Measurements from ENCODE around the gene RAD51B. TPM values are rescaled to one million over a fixed set of nuclear protein-coding genes. Genes with fewer than 3 reads are reported as not detected.

Gene RAD51B
- total and polyA plus RNA-seq, 2 of the 13 experiments (the other 11 are each of a cell fraction or from before 2014, with no cell fraction given), result 7.0 to 9.5 TPM

GRCh38 chr14:68728342-68729106 lies 908.9 kb downstream of the RAD51B start (continued):
- TF ChIP-seq ZNF574 (CRISPR knock-in tag; IDR thresholded peaks at IDR 0.05) (no peak), ZNF292 (CRISPR knock-in tag; IDR thresholded peaks at IDR 0.05; ENCODE audit: borderline replicate concordance, low read depth) (0 out of 2 replicates have a peak, but pooled peaks have one; percentile 61), CREB3 (CRISPR knock-in tag; IDR thresholded peaks at IDR 0.05) (no peak), TEAD2 (CRISPR knock-in tag; IDR thresholded peaks at IDR 0.05) (no peak), ELF3 (CRISPR knock-in tag; IDR thresholded peaks at IDR 0.05) (peak; percentile 71), BCL3 (CRISPR knock-in tag; IDR thresholded peaks at IDR 0.05) (no peak), YY1 (IDR thresholded peaks at IDR 0.05; ENCODE audit: insufficient read depth, insufficient replicate concordance, low read depth, low read length) (no peak), ZFX (CRISPR knock-in tag; IDR thresholded peaks at IDR 0.05; ENCODE audit: low read depth) (no peak), ARID3A (IDR thresholded peaks at IDR 0.05; ENCODE audit: low read depth, low read length) (peak; percentile 49; the same call in 1 of the 2 replicates), TRIM22 (IDR thresholded peaks at IDR 0.05) (no peak), LRRFIP1 (CRISPR knock-in tag; conservative IDR thresholded peaks at IDR 0.05) (no peak), TBX3 (IDR thresholded peaks at IDR 0.05; ENCODE audit: borderline replicate concordance) (peak; percentile 67; the same call in 1 of the 2 replicates), KAT8 (CRISPR knock-in tag; IDR thresholded peaks at IDR 0.05) (peak; percentile 38), JUN (CRISPR knock-in tag; IDR thresholded peaks at IDR 0.05) (no peak), NR2F1 (CRISPR knock-in tag; IDR thresholded peaks at IDR 0.05) (peak in 1 of 2 experiments; percentile 63; a peak in 3 of 4 replicates), FOXA3 (CRISPR knock-in tag; IDR thresholded peaks at IDR 0.05) (peak; percentile 83)

Data from HepG2 (cell line).